Neutrophil (primary cell): Measurements from ENCODE around the gene MDM4.

ENCODE experiments used
- H3K27ac ChIP-seq: fragments of 200-600 bp; sonication (generic); 2 replicates; pipeline ENCODE4 v1.5.1; 2016; ENCODE audit warnings: mild to moderate bottlenecking, moderate library complexity
- H3K27me3 ChIP-seq: fragments of 200-600 bp; sonication (generic); 2 replicates; pipeline ENCODE4 v1.6.0; 2016; ENCODE audit warnings: mild to moderate bottlenecking
- H3K36me3 ChIP-seq: fragments of 200-600 bp; sonication (generic); 2 replicates; pipeline ENCODE4 v1.5.1; 2017
- H3K4me1 ChIP-seq, 2 experiments: fragments of 200-600 bp in 1 of 2; sonication (generic) in 1 of 2; 1 replicate in 1 of 2; 2 replicates in 1 of 2; pipeline versions ENCODE4 v1.5.1 to v1.6.1; 2013 to 2016; ENCODE audit warnings: low read depth in 1 of 2, low read length in 1 of 2, mild to moderate bottlenecking in 1 of 2, moderate library complexity in 1 of 2; ENCODE audit not compliant: control insufficient read depth in 1 of 2, insufficient read depth in 1 of 2
- H3K4me3 ChIP-seq, 2 experiments: fragments of 200-600 bp in 1 of 2; sonication (generic) in 1 of 2; 1 replicate in 1 of 2; 2 replicates in 1 of 2; pipeline ENCODE4 v1.5.1; 2013 to 2016; ENCODE audit warnings: low read depth in 1 of 2, low read length in 1 of 2, mild to moderate bottlenecking in 1 of 2, moderate library complexity in 1 of 2
- H3K9me3 ChIP-seq: fragments of 200-600 bp; sonication (generic); 2 replicates; pipeline ENCODE4 v1.5.1; 2016
- TF ChIP-seq, protein P1 (sequence below): fragments of 200-600 bp; sonication (generic); IDR thresholded peaks from 2 replicates; pipeline ENCODE4 v1.5.1; 2016; ENCODE audit warnings: antibody characterized with exemption

Gene MDM4

DNA sequence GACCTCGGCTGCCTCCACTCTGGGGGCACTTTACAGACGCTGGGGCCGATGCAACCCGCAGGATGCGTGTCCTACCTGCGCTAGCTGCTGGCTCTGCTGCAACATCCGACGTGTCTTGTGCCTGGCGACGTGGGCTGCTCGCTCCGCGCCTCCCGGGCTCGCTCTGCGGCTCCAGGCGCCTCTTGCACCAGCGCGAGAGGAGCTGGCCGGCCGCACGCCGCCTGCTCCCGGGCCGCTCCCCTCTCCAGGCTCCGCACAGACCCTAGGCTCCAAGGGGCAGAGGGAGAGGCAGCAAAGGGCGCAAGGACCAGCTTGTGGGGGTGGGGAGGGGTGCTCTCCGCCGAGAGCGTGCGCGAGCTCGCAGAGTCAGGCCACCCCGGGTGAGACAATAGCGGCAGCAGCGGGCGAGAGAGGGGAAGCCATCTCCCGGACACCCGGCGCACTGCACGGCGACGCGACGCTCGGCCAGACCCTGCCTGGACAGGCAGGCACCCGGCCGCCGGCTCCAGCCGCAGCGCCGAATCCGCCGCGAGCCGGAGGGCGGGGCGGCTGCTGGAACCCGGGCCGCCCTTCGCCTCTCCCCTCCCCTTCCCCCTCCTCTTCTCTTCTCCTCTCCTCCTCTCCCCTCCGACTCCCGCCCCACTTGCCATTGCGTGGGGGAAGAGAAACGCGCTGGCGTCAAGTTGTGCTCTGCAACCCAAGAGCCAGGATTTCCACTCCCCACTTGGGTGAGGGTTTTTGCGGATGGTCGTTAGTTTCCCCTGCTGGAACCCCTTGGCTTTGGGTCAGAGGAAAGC, 21.7 kb upstream of the MDM4 start, which contains the start of gene PIK3C2B:
PIK3C2B (minus strand) TSS at position 525 of the 797 bp plus-strand sequence. CDS start 25,003 bp downstream, outside the sequence.
- H3K27ac ChIP-seq = peak within 1 kb of the TSS; percentile 47
- peaks cover 77% of the 10 kb centered on the region for H3K27me3 ChIP-seq
- TF ChIP-seq, protein P1, sequence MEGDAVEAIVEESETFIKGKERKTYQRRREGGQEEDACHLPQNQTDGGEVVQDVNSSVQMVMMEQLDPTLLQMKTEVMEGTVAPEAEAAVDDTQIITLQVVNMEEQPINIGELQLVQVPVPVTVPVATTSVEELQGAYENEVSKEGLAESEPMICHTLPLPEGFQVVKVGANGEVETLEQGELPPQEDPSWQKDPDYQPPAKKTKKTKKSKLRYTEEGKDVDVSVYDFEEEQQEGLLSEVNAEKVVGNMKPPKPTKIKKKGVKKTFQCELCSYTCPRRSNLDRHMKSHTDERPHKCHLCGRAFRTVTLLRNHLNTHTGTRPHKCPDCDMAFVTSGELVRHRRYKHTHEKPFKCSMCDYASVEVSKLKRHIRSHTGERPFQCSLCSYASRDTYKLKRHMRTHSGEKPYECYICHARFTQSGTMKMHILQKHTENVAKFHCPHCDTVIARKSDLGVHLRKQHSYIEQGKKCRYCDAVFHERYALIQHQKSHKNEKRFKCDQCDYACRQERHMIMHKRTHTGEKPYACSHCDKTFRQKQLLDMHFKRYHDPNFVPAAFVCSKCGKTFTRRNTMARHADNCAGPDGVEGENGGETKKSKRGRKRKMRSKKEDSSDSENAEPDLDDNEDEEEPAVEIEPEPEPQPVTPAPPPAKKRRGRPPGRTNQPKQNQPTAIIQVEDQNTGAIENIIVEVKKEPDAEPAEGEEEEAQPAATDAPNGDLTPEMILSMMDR = peak; percentile 72
- peak within 1 kb of the TSS; percentile 76 to 81 for H3K4me3 ChIP-seq
- no peaks in the 10 kb centered on the region for H3K36me3 ChIP-seq
- H3K4me1 ChIP-seq = peaks cover 30 to 32% of the 10 kb centered on the region in 2 experiments
- no peaks in the 10 kb centered on the region for H3K9me3 ChIP-seq

DNA sequence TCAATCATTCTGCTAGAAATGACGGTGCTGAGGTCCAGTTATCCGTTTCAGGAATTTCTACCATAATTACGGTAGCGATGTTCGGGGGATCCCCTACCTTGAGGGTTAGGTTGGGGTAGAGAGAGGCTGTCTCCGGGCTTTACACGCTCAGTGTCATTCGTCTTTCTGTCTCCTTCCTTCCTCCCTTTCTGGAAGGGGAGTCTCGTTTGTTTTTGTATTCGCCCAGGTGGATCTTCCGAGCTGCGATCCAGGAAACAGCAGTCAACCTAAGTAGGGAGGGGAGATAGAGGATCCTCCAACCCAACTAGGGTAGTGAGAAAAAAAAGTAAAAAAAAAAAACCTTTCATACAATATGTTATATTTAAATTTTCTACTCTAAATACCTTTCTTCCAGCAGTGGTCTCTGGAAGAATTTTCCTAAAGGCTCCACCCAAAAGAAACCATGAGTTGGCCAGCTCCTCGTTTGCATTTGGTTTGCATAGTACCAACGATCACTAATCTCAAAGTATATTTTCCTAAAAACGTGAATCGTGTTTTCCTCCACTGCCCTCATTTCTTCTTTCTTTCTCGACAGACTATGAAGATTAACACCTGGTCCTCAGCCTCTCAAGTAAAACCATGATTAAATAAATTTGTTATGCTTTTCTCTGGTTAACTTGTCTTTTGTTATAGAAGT, 21.0 kb upstream of the MDM4 start:
- peaks cover 25 to 32% of the 10 kb centered on the region in 2 experiments for H3K4me1 ChIP-seq
- H3K27me3 ChIP-seq = peaks cover 77% of the 10 kb centered on the region
- peak overlapping the region; percentile 76 to 81 for H3K4me3 ChIP-seq
- H3K27ac ChIP-seq = peak overlapping the region; percentile 47
- H3K36me3 ChIP-seq = no peaks in the 10 kb centered on the region
- no peaks in the 10 kb centered on the region for H3K9me3 ChIP-seq
- TF ChIP-seq, protein P1 = no peak

GRCh38 chr1:204495777-204496176, 20.4 kb upstream of the MDM4 start:
- no peaks in the 10 kb centered on the region for H3K36me3 ChIP-seq
- no peaks in the 10 kb centered on the region for H3K9me3 ChIP-seq
- H3K4me3 ChIP-seq = no peak overlapping the region
- TF ChIP-seq, protein P1 = no peak
- peaks cover 77% of the 10 kb centered on the region for H3K27me3 ChIP-seq
- H3K27ac ChIP-seq = no peak overlapping the region
- H3K4me1 ChIP-seq = peaks cover 25 to 32% of the 10 kb centered on the region in 2 experiments

DNA sequence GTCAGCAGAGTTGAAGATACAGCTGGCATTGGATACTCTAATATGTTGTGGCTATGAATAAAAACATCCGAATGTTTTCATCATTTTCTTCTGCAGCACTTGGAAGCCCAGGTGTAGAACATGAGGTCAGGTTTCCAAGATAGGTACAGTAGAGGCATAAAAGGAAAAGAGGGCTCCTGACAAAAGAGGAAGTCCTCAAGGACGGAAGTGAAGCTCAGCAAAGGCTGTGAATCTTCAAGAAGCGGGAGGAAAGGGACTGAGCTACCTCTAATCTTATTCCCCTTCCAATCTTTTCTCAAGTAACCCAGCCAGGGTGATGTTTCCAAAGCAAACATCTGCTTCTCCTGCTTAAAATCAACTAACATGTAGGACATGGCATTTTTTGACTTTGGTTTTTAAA, 17.2 kb upstream of the MDM4 start:
- peak overlapping the region; percentile 18 for H3K27ac ChIP-seq
- TF ChIP-seq, protein P1 = no peak

GRCh38 chr1:204499511-204500468, 16.4 kb upstream of the MDM4 start:
- H3K27ac ChIP-seq = peak overlapping the region; percentile 18
- H3K4me3 ChIP-seq = no peak overlapping the region
- no peaks in the 10 kb centered on the region for H3K36me3 ChIP-seq
- H3K9me3 ChIP-seq = no peaks in the 10 kb centered on the region
- TF ChIP-seq, protein P1 = no peak
- peaks cover 37% of the 10 kb centered on the region for H3K27me3 ChIP-seq
- H3K4me1 ChIP-seq = peaks cover 17 to 25% of the 10 kb centered on the region in 2 experiments

More for the DNA sequence above, 17.2 kb upstream of the MDM4 start:
- Histone ChIP-seq H3K4me3 (no peak overlapping the region), H3K36me3 (no peaks in the 10 kb centered on the region), H3K27me3 (peaks cover 45% of the 10 kb centered on the region), H3K9me3 (no peaks in the 10 kb centered on the region), H3K4me1 (peaks cover 21 to 30% of the 10 kb centered on the region in 2 experiments)
